Middle frontal gyrus (tissue), 1 donor: ENCODE data around the gene PKHD1.

Experiments used
- DNase-seq: peaks from one replicate; pipeline ENCODE4 v3.0.0-alpha.2; 2015; ENCODE audit warnings: low spot score; ENCODE audit errors: extremely low spot score

Gene PKHD1

DNA sequence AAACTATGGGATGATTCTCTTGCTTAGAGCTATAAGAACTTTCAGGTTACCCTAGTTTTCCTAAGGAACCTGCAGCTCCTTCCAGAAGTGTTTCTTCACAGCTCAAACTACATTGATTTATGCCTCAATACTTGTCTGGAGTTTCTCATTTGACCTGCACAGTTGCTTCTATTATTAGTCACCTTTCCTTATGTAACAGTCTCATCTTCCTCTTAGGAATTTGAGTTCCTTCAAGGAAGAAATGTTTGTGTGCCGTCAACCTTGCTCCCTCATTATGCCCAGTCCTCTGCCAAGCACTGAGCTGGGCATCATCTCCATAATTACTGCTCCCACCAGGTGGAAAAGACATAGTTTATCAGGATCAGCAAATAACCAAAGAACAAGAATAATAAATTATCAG lies 466.4 kb downstream of the PKHD1 start:
- DNase-seq: no peak

DNA sequence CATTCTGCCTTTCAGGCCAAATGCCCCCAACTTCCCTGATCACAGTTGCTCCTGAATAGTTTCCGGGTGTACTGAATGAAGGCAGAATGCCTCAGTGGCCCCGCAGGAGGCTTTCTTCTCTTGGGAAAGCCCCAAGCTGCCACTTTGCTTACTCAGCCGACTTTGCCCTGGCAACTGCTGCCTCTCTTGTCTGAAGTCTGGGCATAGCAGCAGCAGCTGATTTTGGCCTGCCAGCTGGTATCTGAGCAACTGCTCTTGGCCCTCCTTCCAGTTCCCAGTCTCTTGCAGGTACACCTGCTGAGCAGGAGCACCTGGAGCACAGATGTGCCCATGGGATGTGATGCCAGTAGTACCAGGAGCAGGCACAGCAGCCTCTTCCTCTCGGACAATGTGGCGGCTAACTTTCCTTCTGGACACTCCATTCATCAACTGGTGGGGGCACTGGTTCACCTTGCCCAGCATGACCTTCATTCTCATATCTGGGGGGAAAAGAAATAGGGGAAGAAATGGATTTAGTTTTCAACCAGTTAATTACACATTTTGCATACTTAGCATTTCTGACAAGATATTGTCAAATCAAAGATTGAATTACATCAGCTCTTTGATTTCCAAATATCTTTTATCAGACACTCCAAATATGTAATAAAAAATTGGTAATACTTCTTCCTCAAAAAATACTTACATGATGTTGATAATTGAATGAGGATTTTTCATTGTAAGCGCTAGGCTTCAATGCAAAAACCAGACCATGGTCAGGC lies 468.2 kb downstream of the PKHD1 start:
- DNase-seq: no peak

DNA sequence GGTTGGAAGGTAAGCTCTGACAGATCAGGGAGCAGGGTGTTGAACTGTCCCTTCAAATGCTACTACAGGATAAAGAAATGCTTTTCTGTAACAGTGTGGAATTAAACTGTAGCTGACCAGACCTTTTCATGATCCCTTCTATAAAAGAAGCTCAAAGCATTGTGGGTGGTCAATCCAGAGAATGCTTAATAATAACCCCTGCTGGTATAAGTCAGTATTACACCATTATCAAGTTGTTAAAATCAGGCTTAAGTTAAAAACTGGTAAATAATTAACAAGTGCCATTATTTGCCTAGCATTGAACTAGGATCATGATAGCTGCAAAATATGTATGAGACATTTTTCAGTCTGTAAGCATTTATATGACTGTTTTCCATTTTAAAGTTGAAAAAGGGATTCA lies 468.9 kb downstream of the PKHD1 start:
- DNase-seq: no peak

DNA sequence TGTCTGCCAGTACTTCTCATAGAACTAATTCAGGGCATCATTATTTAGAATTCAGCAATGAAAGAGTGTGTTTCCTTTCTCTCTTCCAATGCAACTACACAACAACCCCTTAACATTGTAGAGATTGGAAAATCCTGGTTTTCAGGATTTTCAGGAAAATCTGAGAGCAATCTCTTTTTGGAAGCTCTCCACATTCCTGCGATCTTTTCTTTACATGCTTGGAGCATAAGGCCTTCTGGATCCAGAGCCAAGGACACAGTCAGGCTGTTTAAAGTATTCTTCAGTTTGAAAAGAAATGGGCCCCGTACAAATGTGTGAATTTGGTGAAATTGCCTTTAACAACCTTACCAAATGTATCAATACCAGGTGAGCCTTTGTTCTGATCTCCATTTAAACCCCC lies 469.7 kb downstream of the PKHD1 start:
- no peak for DNase-seq

DNA sequence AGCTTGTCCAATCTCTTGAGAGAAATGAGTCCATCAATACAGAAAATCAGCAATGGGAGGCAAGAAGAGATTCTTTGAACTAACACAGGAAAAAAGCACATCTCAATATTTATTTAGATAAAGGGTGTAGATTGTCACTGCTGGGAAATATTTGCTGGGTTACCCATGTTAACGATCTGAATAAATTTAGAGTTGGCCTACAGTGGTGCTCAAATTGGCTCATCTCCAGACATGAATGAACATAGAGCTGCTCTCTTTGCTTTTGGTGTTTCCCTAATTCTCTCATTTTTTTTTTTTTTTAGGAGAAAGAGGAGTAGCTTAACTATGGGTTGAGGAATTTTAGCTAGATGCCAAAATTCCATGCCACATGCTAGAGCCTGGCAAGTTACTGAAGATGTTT lies 471.2 kb downstream of the PKHD1 start:
- DNase-seq: no peak

DNA sequence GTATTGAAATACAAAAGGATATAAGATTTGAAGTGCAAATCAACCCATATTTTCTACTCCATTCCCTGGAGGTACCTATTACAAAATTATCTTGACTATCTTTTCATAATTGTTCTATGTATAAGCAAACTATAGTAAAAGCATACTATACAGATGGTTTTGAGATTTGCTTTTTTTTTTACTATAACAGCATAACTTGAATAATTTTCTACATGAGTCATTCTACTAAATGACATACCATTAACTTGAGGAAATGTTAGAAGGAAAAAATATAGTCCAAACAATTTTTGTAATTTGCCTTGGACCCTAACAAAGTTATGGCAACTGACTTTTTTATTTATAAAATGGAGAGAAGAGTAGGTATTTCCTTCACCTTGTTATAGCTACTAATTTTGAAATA lies 472.7 kb downstream of the PKHD1 start:
- DNase-seq: no peak

DNA sequence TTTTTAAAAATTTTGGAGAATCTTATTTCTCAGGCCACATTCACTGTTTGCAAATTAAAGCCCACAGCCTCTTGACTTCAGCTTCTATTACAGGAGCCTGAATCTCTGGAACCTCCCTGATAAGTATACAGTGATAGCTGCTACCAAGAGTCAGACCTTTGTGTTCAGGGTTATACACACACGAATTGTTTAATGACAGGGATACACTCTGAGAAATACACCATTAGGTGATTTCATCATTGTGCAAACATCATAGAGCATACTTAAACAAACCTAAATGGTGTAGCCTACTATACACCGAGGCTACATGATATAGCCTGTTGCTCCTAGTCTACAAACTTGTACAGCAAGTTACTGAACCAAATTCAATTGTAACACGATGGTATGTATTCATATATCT lies 473.9 kb downstream of the PKHD1 start:
- no peak for DNase-seq

DNA sequence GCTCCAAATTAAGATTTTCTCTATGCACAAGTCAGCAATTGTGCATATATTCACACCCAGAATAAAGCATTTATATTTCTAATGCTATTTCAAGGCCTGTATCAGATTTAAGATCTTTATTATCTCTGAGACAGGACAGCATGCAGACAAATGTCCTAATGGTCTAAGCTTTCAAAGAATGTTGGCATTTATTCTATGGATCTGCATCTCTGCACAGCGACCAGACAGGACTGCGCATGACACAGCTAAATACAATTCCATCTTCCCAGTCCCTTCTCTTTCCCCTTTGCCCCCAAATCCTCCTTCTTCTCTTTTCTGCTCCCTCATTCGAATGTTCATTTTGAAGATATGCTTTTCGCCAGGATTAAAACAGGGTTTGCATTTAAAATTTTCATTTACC lies 478.5 kb downstream of the PKHD1 start:
- DNase-seq: no peak

DNA sequence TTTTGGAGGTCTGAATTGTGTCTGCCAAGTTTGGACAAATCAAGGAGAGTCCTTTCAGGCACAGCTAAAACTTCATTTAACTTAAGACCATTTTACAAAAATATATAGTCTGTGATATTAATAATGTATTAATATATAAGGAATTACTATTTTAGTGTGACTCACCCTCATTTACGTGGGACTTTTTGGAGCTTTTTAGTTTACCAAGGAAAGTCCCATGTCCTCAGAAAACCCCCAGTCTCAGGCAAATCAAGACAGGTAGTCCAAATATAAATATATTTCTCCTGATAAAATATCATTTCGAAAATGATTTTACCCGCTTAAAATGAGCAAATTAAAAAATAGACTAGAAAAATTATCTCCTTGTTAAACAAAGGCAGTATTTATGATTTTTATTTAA lies 479.0 kb downstream of the PKHD1 start:
- DNase-seq: no peak

DNA sequence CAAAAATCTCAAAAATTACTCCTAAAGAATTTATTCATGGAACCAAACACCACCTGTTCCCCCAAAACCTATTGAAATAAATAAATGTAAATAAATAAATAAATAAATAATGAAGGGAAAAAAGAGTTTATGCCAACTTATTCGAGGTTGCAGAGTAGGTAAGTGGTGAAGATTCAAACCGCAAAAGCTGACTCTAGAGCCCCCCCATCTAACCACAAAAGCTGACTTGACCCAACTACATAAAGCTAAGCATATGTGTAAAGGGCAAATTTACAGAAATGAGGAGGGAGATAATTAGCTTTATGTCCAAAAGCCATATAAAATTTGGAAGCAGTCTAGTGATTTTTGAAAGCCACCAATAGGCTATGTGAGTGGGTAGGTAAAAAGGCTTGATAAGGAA lies 486.9 kb downstream of the PKHD1 start:
- DNase-seq: no peak

DNA sequence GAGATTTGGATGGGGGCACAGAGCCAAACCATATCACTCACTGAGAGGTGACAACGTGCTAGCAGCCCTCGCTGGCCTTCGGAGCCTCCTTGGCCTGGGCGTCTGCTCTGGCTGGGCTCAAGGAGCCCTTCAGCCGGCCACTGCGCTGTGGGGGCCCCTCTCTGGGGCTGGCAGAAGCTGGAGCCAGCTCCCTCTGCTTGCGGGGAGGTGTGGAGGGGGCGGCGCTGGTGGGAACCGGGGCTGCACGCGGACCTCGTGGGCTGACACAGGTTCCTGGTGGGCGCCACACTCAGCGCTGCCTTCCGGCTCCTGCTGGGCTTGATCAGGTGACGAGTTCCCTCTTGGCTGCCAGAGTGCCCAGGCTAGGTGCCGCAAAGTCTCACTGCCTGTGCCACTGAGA lies 489.2 kb downstream of the PKHD1 start:
- no peak for DNase-seq

DNA sequence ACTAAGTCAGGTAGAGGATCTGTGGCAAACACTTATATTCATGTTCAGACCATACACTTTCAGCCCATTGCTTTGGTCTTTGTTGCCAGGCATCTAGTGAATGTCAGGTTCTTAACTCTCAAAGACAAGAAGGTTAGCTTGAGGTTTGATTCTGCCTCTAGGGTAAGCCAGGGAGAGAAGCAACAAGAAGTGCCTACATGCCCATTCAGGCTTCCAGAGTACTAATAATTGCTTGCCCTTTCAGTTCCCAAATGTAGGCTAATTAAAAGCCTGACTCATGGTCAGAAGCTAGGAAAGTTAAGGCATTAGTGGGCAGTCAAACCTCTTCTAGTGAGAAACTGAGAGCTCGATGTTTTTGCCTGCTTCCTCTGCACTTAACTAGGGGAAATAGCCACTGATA lies 492.4 kb downstream of the PKHD1 start:
- DNase-seq: no peak

DNA sequence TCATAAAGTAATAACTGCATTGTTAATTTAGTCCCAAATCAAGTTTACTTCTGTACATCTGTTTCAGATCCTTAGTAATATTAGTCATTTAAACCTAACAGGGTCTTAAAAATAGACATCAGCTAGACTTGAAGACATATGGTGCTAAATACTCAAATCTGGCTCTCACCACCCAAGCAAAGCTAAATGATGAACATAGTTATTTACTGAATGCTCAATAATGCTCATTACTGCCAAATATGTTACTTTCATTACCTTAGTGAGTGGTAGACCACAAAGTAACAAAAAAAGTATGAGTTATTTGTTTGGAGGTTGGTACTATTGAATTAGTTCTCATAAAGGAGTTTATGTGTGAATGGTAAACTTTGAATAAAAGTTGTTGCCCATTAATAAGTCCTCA lies 502.1 kb downstream of the PKHD1 start:
- DNase-seq: no peak

DNA sequence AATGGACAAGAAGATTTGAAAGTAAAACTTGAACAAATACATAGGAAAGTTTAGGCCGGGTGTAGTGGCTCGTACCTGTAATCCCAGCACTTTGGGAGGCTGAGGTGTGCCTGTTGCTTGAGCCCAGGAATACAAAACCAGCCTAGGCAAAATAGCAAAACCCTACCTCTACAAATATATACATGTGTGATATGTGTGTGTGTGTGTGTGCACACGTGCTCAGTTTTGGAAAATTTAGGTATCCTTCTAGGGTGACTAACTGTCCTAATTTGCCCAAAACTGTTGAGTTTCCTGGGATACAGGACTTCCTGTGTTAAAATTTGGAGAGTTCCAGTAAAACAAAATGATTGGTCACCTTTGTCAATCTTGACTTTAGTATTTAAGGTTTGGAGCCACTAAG lies 503.2 kb downstream of the PKHD1 start:
- DNase-seq: no peak

DNA sequence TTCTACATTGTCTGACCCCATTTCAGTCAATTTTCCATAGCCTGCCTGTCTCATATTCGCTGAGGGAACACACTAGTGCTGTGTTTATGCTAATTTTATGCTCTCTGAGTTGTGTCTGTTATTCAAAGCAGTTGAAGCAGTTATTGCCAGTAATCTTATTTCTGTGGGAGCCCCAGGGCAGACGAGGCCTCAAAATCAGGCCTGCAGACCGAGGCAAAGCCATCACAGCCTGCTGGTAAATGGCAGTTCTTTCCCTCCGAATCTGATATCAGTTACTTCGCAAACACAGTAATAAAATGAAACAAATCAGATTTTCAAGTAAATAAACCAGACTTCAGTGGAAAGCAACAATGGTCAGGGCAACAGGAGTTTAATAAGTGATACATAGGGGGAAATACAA lies 508.4 kb downstream of the PKHD1 start:
- no peak for DNase-seq

DNA sequence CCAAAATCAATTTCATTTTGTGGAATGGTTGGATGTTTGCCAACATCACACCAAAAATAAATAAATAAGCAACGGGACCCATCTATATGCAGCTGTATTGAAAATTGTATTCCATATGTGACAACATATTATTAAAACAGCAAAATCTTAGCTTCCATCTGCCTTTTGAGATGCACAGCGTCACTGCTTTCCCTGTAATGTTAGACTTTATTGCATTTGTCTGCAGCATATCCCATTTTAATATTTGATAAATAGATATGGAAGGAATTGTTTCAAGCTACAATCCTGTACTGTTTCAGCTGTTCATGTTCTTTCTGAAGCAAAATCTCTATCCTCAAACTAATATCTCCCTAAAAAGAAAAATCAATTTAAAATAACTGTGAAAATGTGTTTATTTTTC lies 509.1 kb downstream of the PKHD1 start:
- DNase-seq: no peak

DNA sequence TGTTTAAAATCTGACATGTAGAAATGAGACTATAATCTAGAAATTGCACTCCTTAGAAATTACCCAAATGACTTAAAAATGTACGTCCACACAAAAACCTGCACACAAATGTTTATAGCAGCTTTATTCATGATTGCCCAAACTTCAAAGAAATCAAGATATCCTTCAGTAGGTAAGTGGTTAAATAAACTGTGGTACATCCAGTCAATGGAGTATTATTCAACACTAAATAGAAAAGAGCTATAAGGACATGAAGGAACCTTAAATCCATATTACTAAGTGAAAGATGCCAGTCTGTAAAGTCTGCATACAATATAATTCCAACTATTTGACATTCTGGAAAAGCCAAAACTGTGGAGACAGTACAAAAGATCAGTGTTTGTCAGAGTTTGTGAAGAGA lies 513.4 kb downstream of the PKHD1 start:
- DNase-seq: no peak

DNA sequence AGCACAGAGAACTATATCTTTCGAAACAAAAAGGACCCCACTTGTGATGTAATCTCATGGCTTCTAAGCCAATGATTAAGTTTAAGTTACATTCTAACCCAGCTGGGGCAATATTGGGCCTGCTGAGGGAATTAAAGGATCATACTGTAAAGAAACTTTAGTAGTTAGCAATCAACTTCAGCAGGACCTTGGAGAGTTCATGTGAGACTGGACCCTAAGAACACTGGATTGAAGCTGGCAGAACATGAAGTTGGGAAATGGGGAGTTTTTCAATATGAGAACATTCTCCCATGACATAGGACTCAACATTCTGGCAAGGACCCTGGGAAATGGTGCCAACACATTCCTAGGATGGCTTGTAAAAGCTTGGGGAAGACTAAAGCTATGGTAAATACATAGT lies 516.2 kb downstream of the PKHD1 start:
- no peak for DNase-seq

DNA sequence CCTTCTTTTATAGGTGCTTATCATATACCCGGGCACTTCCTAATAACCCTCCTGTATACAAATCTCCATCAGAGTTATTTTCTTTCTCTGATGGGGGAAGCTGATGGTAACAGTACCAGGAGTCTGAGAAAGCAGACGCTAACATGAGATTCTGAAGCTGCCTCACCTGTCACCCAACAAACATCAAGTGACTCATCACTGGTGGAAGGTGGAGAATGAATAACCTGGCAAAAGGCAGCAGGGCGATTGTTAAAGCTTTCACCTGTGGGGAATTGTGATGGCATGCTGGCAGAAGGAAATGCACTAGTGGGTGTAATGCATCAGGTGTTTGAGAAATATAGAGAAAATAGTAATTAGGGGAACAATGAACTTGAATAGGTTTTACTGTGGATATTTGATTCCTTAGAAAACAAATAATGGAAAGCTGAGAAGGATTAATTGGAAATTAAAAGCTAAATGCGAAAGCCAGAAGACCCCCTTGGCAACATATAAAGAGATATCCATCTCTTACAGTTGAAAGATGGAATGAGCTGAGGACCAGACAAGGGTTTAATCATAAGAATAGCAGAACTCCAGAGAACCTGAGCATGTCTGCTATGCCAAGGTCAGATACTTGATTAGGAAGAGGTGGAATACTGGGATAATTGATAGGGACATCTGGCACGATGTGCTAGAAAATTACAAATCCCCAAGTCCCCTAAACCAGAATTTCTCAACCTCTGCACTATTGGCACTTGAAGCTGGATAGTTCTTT lies 517.1 kb downstream of the PKHD1 start:
- DNase-seq: no peak

DNA sequence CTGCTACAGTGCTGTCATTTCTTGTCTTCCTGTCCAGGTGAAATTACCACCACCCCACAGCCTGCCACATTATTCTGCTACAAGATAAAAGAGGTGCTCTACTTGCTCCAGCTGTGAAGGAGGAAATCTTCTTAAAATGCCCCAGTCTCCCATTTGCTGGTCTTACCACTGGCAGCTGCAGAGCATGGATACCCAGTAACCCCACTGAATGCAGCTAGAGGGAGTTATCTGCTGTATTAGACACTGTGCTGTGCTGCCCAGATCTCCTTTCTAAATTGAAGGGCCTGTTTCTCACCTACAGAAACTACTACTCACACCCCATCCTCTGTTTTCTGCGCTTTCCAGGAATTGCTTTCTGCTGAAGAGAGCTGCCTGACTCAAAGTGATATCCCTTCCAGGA lies 517.8 kb downstream of the PKHD1 start:
- DNase-seq: no peak

DNA sequence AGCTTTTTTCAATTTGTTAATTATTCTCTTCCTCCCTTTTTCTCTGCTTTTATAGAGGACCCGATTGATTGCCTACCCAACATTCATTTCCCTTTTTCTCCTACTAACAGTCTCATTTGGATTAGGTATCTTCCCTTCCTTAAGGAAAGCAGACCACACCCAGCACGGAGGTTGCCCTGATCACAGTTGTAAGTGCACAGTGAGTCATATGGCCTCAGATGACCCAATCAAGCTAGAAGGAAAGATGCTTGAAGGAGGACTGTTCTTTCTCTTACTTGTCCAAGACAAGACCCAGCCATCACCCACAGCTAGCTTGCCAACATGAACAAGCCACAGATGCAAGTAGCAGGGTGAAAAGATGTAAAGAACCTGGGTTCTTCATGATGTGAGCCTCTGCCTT lies 518.6 kb downstream of the PKHD1 start:
- no peak for DNase-seq

DNA sequence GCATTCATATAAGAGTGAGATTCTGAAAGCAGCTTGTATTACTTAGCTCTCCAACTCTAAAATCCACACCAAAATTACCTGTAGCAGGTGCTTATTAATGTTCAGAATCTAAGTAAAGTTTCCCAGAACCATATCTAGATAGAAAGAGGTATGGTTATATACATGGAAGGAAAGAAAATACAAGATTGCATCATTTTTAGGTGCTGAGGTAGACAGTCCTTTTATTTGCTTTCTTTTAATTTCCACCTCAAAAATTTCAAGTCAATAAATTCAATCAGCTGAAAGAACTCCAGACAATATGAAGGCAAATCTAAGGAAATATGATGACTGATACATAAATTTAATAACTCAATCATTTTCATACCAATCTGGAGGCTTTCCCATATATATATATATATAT lies 521.9 kb downstream of the PKHD1 start:
- no peak for DNase-seq
